Measurements from ENCODE around the gene MYRFL.

MYRFL gene

GRCh38 chr12:69935651-69936100 lies 110.6 kb downstream of the MYRFL start:
- no peak for FAIRE-seq

- no peak for FAIRE-seq
Measured at GRCh38 chr12:69936214-69936731, 111.2 kb downstream of the MYRFL start.

GRCh38 chr12:69936766-69937165 lies 111.7 kb downstream of the MYRFL start:
- no peak for FAIRE-seq

DNA sequence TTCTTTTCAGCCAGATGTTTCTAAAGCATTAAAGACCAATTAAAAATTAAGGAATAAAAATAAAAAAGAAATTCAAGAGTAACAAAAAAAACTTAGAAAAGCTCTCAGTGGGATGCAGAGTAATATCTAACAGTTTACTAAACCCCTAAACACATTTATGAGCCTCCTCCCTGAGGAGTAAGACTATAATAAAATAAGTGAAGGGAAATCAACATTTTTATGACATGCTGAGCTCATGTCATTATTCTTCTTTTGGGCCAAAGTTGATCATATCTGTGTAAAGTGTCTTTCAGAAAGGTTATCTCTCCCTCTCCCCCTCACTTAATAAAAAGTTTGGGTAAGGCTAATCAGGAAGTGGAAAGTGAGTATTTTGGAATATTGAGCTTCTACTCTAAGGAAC lies 122.1 kb downstream of the MYRFL start:
- no peak for FAIRE-seq

DNA sequence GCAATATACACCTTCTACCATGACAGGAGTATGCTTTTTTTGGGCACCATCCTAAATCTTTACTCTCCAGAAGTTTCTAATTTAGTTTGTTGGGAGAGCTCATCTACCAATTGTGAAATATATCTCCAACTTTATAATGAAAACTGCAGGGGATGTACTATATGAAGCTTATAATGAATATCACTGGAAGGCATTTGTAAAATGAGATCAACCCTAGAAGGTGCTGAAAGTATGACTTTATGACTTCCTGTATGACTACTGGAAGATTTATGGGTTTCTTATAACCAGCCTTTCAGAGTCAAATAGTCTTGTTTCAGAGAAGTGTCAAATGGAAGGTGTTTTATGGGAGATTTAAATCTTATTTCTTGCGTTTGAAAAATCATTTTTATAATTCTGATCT lies 122.9 kb downstream of the MYRFL start:
- FAIRE-seq: no peak

DNA sequence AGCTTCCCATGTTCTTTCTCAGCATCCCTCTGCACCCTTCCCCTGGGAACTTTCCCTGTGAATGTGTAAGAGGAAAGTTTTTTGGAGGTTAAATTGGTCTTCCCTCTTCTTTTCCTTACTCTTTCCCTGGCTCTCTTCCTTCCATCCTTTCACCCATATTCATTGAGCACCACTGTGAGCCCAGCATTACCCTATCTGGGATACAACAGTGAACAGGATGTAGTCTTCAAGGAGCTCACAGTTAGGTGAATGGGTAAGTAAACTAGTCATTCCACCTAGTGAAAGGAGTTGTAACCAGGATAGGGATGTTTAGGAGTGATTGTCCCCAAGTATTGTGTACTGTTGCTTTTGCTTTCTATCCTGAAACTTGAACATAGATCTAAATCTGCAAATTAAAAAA lies 123.8 kb downstream of the MYRFL start:
- no peak for FAIRE-seq

DNA sequence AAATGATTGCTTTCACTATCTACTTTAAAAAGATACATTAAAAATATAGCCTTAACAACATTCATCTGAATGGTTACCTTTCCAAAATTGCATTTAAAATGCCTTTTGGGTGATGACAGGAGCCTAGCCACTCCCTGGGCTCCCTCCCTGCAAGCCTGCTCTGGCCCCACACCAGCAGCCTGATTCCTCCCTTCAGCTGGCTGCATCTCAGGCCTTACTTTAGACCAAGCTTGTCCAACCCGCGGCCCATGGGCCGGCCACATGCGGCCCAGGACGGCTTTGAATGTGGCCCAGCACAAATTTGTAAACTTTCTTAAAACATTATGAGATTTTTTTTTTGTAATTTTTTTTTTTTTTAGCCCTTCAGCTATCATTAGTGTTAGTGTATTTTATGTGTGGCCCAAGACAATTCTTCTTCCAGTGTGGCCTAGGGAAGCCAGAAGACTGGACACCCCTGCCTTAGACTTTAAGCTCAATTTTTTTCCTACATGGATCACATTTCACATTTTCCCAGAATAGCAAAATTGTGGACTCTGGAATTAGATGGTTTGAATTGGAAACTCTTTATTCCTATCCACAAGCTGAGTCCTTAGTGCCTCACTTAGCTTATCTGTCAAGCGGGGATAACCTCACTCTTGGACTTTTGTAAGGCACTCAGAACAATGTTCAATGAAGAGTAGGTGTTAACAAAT lies 124.4 kb downstream of the MYRFL start:
- FAIRE-seq: no peak

DNA sequence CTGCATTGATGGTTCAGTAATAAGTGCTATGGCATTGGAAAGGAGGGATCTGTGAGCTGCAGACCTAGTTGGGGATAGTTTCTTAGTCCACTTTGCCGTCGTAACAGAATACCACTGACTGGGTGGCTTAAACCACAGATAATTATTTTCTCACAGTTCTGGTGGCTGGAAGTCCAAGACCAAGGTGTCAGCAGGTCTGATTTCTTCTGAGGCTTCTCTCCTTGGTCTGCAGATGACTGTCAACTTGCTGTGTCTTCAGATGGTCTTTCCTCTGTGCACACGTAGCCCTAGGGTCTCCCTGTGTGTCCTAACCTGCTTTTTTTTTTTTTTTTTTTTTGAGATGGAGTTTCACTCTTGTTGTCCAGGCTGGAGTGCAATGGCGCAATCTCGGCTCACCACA lies 126.1 kb downstream of the MYRFL start:
- FAIRE-seq: no peak

- no peak for FAIRE-seq
Measured at GRCh38 chr12:69952890-69953289, 127.9 kb downstream of the MYRFL start.

GRCh38 chr12:69961246-69961645 lies 136.2 kb downstream of the MYRFL start:
- no peak for FAIRE-seq

DNA sequence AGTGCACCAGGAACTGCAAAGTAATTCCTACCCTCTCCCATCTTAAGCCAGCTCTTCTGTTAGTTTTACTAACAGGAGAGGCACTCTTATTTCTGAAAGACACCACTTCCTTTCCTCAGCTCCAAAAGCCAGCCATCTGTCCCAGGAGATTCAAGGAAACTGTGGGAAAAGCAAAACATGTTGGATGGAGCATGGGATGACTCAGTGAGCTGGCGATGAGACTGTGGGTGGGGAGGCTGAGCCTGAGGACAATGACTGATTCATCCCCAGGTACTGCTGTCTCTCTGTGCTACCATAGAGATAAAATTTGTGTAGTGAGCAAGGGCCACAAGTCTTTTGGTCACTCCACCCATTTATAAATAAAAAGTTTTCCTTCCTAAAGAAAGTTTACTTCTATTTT lies 141.4 kb downstream of the MYRFL start:
- no peak for FAIRE-seq

DNA sequence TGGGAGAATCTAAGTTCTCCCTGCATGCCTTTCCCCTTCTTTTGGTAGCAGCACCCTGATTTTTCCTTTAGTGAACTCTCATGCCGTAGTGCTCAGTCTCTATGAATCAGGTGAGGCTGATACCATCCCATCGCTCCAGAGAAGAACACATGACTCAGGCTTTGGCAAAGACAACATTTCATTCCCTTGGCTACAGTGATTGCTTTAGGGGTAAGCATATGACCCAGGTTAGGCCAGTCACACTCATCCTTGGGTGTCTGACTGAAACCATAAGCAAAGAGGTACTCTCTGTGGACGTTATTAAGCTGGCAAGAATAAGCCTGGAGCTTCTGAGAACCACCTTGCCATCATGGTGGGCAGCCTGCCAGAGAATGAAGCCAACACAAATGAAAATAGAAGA lies 141.8 kb downstream of the MYRFL start:
- no peak for FAIRE-seq

DNA sequence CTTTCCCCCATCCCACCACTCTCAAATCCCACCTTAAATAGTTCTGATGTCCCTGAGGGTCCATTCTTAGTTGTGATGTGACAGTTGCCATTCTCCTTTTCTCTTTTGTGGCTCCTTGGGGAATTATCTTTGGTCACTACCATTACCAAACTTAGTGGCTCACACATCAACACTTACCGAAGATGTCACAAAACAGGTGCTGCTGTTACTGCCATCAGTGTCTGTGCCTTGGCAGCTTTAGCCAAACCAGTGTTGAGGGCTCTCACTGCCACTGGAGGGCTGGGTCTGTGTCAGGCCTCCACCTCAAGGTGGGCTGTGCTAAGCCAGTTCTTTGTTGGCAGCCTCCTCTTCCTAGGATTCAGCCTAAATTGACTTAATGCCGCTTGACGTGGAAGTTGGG lies 144.0 kb downstream of the MYRFL start:
- no peak for FAIRE-seq

DNA sequence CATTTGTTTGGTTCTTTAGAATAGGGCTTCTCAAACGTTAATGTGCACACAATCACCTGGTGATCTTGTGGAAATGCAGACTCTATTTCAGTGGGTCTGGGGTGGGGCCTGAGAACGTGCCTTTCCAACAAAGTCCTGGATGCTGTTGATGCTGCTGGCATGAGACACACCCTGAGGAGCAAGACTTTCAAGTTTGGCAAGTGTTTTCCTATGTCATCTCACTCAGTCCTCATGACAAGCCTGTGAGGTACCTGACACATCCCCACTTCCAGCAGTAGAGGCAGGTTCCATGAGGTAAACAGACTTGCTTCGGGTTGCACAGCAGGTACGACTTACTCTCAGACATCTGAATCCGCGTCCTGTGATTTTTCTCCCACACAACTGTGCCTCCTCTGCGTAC lies 147.1 kb downstream of the MYRFL start:
- no peak for FAIRE-seq

DNA sequence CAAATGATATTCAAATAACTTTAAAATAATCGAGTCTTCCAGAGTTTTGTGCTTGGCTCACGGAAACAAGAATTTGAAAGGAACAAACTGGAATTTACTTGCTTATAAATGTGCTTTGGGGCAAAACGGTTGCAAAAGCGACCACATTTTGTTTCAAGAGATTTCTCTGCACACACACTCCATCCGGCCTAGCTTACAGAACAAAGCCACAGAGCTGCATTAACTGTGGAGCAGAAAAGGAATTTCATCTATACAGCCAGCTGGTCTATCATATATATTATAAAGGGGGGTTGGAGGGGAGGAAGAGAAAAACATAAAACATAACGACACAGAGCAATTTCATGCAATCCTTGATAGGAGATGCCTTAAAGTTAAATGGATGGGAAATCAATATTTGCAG lies 153.0 kb downstream of the MYRFL start:
- no peak for FAIRE-seq

GRCh38 chr12:69981881-69982475 lies 157.0 kb downstream of the MYRFL start:
- FAIRE-seq: no peak

DNA sequence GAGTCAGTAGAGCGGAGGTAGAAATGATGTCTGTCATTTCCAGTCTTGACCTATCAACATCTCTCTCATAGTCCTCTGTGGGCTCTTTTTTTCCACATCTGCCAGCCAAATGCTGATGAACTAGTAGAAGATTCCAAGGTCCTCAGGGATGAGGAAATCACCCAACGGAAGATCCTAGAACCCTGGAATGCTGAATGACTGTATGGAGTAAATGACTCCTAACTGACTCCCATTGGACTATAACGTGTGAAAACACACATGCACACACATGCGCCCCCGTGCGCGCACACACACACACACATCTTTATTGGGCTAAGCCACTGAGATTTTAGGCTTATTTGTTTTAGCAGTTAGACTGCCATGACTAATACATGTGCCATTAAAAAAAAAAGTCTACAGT lies 159.2 kb downstream of the MYRFL start:
- FAIRE-seq: no peak

GRCh38 chr12:69985656-69986055 lies 160.6 kb downstream of the MYRFL start:
- FAIRE-seq: no peak

DNA sequence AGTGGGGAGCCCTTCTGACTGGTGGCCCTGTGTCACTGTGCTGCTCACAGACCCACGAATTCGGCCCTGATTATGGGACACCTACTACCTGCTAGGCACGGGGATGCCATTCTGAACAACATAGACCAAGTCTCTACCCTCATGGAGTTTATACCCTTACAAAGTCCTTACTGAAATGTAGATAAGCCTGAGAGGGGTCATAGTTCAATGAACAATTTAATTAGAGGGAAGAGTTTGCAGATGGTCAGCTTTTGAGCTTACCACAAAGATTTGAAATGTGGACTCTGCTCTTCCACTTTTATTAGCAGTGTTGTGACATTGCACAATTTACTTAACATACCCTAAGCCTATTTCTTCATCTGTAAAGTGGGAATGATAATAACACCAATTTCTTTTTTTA lies 161.1 kb downstream of the MYRFL start:
- no peak for FAIRE-seq

- no peak for FAIRE-seq
Measured at GRCh38 chr12:69987579-69988091, 162.6 kb downstream of the MYRFL start.

DNA sequence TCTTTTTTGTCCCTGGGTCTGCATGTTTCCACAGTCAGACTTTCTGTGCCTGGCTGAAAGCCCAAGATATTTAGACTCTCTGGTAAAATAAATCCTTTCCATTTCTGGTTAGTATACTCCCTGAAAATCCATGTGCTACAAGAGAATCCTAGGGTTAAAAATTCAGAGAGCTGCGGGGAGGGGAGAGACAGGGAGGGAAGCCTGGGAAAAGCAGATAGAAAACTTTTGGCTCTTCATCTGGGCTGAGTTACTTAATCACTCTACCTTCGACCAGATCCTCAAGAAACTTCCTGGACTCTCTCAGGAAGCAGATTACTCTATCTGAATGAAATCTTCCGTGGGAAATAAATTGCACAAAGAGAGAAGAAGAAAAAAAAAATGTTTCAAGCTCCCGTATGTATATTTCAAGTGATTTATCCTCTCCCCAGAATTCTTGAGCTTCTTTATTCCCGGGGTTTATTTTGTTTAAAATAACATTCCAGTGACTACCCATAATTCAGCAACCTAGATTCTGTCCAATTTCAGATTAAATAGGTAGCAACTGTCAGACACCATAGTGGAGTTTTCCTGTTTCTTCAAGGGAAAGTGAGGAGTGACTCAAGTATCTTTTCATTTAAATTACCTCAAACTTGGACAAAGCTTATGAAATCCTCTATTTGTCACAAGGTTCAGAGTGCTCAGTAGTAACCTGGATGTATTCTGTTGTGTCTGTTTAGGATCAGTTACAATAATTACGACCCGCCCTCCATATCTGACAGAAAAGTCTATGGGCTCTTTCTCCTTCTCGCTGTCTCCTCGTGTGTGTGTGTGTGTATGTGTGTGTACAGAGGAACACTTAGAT lies 163.7 kb downstream of the MYRFL start:
- no peak for FAIRE-seq

- no peak for FAIRE-seq
Measured at GRCh38 chr12:69991690-69992288, 166.8 kb downstream of the MYRFL start.

DNA sequence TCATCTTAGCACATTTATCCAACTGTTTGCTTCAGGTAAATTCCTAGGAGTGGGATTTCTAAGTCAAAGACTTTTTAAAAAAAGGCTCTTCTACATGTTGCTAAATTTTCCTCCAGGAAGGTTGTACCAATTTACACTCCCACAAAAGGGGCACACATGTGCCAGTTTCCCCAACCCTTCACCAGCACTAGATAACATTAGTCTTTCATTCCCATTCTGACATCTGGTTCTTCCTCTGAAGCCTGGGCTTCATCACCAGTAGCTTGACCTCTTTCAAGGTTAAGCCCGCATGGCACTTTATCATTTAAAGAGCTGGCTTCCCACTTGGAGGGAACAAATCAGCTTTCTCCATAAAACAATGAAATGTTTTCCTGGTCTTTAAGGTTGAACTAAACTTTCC lies 168.4 kb downstream of the MYRFL start:
- FAIRE-seq: no peak

Data from A204.1 (cell line).